Mesothelial cell of epicardium (in vitro differentiated cells): ENCODE results near the gene PROZ. TPM values are rescaled to one million over a fixed set of nuclear protein-coding genes. Genes with fewer than 3 reads are reported as not detected.

ENCODE experiments used
- DNase-seq, 2 experiments: peaks; one replicate each; pipeline ENCODE4 v3.0.0; 2021; ENCODE audit warnings: low spot score in 2 of 2; ENCODE audit not compliant: unreplicated experiment in 2 of 2
- H3K27ac Mint-ChIP-seq: 2 replicates; pipeline ENCODE4 v1.8.0; 2021; ENCODE audit warnings: mixed read lengths
- H3K27me3 Mint-ChIP-seq: 2 replicates; pipeline ENCODE4 v1.8.0; 2021; ENCODE audit warnings: low read depth, mixed read lengths
- H3K36me3 Mint-ChIP-seq: 2 replicates; pipeline ENCODE4 v1.8.0; 2021; ENCODE audit warnings: mixed read lengths
- H3K4me1 Mint-ChIP-seq: 2 replicates; pipeline ENCODE4 v1.8.0; 2021; ENCODE audit warnings: mixed read lengths
- H3K4me3 Mint-ChIP-seq: 2 replicates; pipeline ENCODE4 v1.8.0; 2021; ENCODE audit warnings: mild to moderate bottlenecking, moderate library complexity, mixed read lengths
- H3K9me3 Mint-ChIP-seq: 2 replicates; pipeline ENCODE4 v1.8.0; 2021; ENCODE audit warnings: mixed read lengths
- total RNA-seq: library from RNA; stranded (reverse); gene quantifications from 3 replicates; pipeline ENCODE4 v1.2.1, GENCODE V29; 2021
- TF ChIP-seq, protein P1 (sequence below): fragments of 200-600 bp; sonication (generic); IDR thresholded peaks from one replicate; pipeline ENCODE4 v1.5.0; 2021; ENCODE audit warnings: antibody characterized with exemption; ENCODE audit not compliant: unreplicated experiment

Gene PROZ
- total RNA-seq, 1 donor from 2014 or later = not detected

DNA sequence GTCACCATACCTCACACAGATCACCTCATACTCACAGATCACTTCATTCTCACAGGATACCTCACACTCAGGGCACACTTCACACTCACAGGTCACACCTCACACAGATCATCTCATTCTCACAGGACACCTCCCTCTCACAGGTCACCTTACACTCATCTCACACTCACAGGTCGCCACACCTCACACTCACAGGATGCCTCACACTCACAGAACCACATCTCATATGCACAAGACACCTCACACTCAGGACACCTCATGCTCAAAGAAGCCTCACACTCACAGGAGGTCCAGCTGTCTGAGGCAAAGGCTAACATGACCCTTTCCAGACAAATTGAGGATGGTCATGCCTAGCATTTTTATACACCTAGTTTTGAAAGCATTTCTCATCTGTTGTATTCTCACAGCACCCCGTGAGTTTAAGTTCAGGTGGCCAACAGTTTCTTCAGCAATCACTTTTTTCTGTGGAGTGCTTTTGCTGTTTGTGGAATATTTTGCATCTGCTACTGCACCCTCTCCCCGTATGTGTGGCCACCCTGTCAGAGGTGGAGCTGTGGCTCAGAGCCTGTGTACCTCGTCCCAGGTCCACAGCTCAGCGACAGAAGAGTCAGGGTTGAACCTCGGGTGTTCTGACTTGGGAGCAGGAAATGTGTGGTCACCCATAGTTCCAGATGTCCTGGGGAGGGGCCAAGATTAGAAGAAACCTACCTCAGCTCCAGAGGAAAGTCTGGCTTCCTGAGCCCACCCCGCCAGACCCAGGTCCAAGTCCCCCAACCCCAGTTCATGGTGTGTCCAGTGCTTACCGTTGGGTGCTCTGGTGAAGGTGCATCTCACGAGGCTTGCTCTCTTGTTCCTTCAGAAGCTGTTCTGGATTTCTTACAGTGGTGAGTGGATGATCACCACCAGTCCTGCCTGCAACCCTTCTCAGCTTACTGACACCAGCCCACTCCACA is 45.3 kb upstream of the PROZ start:
- TF ChIP-seq, protein P1, sequence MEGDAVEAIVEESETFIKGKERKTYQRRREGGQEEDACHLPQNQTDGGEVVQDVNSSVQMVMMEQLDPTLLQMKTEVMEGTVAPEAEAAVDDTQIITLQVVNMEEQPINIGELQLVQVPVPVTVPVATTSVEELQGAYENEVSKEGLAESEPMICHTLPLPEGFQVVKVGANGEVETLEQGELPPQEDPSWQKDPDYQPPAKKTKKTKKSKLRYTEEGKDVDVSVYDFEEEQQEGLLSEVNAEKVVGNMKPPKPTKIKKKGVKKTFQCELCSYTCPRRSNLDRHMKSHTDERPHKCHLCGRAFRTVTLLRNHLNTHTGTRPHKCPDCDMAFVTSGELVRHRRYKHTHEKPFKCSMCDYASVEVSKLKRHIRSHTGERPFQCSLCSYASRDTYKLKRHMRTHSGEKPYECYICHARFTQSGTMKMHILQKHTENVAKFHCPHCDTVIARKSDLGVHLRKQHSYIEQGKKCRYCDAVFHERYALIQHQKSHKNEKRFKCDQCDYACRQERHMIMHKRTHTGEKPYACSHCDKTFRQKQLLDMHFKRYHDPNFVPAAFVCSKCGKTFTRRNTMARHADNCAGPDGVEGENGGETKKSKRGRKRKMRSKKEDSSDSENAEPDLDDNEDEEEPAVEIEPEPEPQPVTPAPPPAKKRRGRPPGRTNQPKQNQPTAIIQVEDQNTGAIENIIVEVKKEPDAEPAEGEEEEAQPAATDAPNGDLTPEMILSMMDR = no peak
- Mint-ChIP-seq H3K4me1 (no peaks in the 10 kb centered on the region), H3K9me3 (no peaks in the 10 kb centered on the region), H3K27ac (no peak overlapping the region), H3K27me3 (peaks cover 43% of the 10 kb centered on the region), H3K4me3 (no peak overlapping the region), H3K36me3 (no peaks in the 10 kb centered on the region)
- peak in 1 of 2 experiments; percentile 28 for DNase-seq

DNA sequence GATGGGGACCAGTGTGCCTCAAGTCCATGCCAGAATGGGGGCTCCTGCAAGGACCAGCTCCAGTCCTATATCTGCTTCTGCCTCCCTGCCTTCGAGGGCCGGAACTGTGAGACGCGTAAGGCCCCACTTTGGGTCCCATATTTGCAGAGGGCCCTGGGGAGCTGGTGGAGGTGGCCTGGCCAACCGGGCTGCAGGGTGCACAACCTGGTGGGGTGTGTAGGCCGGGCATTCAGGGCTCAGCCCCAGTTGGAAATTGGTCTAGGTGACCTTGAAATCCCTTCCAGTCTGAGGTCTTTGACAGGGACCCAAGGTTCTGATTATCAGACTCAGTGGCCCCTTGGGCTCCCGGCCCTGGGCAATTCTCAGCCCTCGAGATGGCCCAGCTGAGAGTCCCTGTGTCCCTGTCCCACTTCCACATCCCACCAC is 44.6 kb upstream of the PROZ start:
- Mint-ChIP-seq H3K4me3 (no peak overlapping the region), H3K27ac (no peak overlapping the region), H3K9me3 (no peaks in the 10 kb centered on the region), H3K36me3 (no peaks in the 10 kb centered on the region), H3K27me3 (peaks cover 47% of the 10 kb centered on the region), H3K4me1 (no peaks in the 10 kb centered on the region)
- TF ChIP-seq, protein P1 = no peak
- DNase-seq = no peak

DNA sequence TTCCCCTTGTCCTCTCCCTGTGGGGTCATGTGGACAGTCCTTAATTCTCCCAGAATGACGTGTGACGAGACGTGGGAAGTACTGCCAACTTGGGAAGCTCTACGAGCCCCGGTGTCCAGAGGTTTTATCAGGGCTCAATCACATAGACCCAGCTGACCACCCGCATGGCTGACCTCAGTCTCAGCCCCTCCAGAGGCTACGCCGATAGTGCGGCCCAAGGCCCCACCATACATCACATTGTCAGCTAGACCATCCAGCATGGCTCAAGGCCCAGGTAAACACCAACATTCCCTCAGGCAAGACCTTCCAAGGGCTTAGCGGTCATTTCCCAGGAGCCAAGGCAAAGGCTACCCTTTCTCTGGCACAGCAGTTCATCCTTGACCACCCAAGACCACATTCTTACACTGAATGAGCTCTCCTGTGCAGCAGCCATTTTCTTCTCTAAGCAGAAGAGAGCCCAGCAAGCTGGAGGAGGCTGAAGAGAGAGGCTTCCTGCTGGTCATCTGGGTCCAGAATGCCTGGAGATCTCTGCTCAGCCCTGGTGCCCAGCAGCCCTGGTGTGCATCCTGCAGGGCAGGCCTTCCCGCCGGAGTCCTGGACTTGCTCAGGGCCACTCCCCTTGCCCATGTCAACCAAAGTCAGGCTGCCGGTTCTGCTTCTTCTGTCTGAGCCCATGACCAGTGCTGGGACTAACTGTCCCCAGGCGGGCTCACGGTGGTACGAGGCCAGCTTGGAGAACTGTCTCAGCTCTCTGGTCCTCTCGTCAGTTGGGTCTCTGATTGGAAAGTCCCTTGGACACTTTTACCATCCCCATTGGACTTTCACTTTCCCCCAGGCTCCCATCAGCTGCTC is 43.7 kb upstream of the PROZ start:
- no peak for DNase-seq

DNA sequence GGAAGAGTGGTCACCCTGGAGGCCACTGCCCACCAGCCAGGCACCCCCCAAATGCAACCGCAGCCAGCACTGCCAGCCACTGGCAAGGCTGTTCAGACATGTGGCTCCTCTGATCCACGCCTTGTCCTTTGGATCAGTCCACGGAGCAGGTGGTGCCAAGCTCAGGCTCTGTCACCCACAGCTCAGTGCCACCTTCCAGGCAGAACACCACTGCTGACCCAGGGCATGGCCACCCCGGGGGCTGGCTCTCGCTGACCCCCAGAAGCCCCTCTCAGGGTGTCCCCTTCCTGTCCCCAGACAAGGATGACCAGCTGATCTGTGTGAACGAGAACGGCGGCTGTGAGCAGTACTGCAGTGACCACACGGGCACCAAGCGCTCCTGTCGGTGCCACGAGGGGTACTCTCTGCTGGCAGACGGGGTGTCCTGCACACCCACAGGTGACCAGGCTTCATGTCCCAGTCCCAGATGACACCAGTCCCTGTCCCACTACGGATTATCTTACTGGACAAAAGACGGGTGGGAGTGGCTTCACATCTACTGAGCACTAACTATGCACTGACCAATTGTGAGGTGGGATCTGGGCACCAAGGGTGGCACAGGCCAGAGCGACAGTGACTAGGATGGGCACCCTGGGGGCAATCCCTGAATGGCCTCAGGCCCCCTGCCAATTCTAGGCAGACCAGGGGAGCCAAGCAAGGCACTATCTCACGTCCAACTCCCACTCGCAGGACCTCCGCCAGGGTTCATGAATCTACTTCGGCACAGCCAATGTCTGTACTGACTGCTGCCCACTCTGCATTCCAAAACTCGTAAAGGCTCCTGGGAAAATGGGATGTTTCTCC is 42.9 kb upstream of the PROZ start:
- H3K4me1 Mint-ChIP-seq = no peaks in the 10 kb centered on the region
- no peak overlapping the region for H3K4me3 Mint-ChIP-seq
- H3K27me3 Mint-ChIP-seq = peaks cover 51% of the 10 kb centered on the region
- no peak overlapping the region for H3K27ac Mint-ChIP-seq
- TF ChIP-seq, protein P1 = no peak
- H3K9me3 Mint-ChIP-seq = no peaks in the 10 kb centered on the region
- no peak for DNase-seq
- no peaks in the 10 kb centered on the region for H3K36me3 Mint-ChIP-seq

More for the DNA sequence above, 43.7 kb upstream of the PROZ start:
- H3K36me3 Mint-ChIP-seq = no peaks in the 10 kb centered on the region
- H3K9me3 Mint-ChIP-seq = no peaks in the 10 kb centered on the region
- no peaks in the 10 kb centered on the region for H3K4me1 Mint-ChIP-seq
- H3K4me3 Mint-ChIP-seq = no peak overlapping the region
- H3K27me3 Mint-ChIP-seq = peaks cover 51% of the 10 kb centered on the region
- TF ChIP-seq, protein P1 = no peak
- H3K27ac Mint-ChIP-seq = no peak overlapping the region

DNA sequence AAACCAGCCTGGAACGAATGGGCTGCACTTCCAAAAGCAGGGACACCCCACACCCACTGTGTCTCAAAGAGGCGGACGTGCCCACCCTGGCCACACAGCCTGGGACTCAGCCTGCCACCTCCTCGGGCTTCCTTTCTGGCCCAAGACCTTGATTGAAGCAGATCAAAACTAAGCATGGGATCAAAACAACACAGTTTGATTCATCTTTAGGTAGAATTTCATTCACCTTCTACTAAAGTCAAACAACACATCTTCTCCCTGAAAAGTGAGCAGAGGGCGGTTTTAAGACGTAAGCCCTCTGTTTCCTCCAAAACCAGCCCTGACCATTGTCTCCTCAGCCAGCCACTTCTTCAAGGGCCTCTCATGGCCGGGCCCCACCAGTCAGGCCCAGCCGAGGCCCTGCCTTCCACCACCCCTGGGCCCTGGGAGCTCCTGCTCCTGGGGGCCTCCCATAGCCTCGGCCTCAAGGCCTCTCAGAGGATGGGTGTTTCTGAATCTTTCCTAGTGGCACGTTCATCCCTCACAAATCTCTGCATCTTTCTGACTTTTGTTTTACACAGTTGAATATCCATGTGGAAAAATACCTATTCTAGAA is 42.1 kb upstream of the PROZ start:
- no peaks in the 10 kb centered on the region for H3K36me3 Mint-ChIP-seq
- no peaks in the 10 kb centered on the region for H3K4me1 Mint-ChIP-seq
- H3K9me3 Mint-ChIP-seq = no peaks in the 10 kb centered on the region
- H3K27me3 Mint-ChIP-seq = peaks cover 48% of the 10 kb centered on the region
- no peak overlapping the region for H3K4me3 Mint-ChIP-seq
- TF ChIP-seq, protein P1 = no peak
- no peak for DNase-seq
- no peak overlapping the region for H3K27ac Mint-ChIP-seq
